AG08395 (cell line): Measurements from ENCODE around the gene PNRC2.
A peak's percentile ranks its signal among the peaks of the same experiment; 100 is the strongest.
"Not testable (repeated sequence)": the region's sequence is repeated elsewhere in the genome, so short reads cannot be mapped to it uniquely, and the experiment has no call there.

Experiments used
- DNase-seq: peaks from one replicate; pipeline ENCODE4 v3.0.0; 2012; ENCODE audit warnings: mixed read lengths, low spot score

The PNRC2 gene

DNA sequence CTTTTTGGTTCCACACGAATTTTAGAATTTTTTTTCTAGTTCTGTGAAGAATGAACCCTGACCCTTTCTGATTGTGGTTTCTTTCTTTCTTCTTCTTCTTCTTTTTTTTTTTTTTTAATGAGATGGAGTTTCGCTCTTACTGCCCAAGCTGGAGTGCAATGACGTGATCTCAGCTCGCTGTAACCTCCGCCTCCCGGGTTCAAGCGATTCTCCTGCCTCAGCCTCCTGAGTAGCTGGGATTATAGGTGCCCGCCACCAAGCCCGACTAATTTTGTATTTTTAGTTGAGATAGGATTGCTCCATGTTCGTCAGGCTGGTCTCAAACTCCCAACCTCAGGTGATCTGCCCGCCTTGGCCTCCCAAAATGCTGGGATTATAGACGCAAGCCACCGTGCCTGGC is 32.4 kb downstream of the PNRC2 start:
- DNase-seq: not testable (repeated sequence)

DNA sequence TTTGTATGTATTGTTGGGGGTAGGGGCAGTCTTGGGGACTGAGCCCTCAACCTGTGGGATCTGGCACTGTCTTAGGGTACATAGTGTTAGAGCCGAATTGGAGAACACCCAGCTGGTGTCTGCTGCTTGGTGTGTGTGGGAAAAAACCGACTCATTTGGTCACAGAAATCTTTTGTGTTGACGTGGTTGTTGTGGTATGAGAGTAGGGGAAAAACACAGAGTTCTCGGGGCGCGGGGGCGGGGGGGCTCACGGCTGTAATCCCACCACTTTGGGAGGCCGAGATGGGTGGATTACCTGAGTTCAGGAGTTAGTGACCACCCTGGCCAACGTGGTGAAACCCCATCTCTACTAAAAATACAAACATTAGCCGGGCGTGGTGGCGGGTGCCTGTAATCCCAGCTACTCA is 35.8 kb downstream of the PNRC2 start:
- no peak for DNase-seq

DNA sequence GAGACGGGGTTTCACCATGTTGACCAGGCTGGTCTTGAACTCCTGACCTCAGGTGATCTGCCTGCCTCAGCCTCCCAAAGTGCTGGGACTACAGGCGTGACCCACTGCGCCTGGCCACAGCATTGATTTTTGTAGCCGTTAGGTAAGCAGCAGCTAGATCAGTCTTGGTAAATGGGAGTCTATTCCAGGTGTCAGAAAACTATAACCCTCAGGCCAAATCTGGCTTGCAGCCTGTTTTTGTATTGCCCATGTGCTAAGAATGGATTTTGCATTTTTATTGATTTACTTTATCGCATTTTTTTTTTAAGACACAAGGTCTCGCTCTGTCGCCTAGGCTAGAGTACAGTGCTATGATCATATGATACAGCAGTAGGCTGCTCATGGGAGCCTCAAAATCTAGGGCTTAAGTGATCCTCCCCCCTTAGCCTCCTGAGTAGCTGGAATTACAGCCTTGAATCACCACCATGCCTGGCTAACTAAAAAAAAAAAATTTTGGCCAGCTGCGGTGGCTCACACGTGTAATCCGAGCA is 37.1 kb downstream of the PNRC2 start:
- no peak for DNase-seq

- DNase-seq: no peak
Observed at GRCh38 chr1:23997812-23998211, 38.2 kb downstream of the PNRC2 start.

- DNase-seq: no peak
Observed at GRCh38 chr1:23999156-23999671, 39.6 kb downstream of the PNRC2 start.

DNA sequence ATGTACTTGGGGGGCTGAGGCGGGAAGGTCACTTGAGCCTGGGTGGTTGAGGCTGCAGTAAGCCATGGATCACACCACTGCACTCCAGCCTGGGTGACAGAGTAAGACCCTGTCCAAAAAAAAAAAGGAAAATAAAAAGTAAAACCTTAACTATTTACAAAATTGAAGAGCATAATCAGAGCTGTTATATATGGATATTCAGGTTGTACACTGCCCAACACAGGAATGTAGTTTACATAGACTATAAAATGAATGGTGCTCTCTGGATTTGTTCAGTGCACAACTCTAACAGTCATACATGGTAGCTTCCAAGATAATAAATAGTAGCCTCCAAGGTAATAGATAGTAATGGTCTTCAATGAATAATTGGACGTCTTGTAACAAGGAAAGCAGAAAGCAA is 43.1 kb downstream of the PNRC2 start:
- no peak for DNase-seq

GRCh38 chr1:24003331-24003972 is 43.8 kb downstream of the PNRC2 start:
- DNase-seq: peak; percentile 67

GRCh38 chr1:24004132-24004531 is 44.5 kb downstream of the PNRC2 start:
- DNase-seq: no peak

DNA sequence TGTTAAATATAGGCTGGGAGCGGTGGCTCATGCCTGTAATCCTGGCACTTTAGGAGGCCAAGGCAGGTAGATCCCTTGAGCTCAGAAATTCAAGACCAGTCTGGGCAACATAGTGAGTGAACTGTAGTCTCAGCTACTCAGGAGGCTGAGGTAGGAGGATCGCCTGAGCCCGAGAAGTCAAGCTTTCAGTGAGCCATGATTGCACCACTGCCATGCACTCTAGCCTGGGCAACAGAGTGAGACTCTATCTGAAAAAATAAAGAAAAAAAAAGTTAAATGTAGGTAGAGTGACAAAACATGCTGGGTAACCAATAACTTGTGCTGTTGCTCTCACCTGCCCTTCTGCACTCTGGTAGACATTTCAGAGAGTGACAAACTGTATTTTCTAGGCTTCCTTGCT is 45.5 kb downstream of the PNRC2 start:
- DNase-seq: no peak

DNA sequence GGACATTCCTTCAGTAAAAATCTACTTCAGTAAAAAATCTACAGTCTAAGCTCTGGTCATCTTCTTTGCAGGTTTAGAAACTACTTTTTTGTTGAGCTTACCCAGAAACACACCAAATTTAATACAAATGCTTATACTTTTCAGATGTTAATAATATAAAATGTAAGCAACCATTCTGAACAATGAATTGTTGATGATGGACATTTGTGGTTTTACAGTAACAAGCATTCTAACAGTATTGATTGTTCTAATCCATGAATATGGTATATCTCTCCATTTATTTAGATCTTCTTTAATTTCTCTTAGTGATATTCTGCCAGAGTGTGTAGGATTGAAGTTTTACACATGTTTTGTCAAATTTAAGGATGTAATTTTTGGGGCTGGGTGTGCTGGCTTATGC is 47.5 kb downstream of the PNRC2 start:
- DNase-seq: no peak

GRCh38 chr1:24008574-24009184 is 49.1 kb downstream of the PNRC2 start:
- DNase-seq: peak; percentile 27

DNA sequence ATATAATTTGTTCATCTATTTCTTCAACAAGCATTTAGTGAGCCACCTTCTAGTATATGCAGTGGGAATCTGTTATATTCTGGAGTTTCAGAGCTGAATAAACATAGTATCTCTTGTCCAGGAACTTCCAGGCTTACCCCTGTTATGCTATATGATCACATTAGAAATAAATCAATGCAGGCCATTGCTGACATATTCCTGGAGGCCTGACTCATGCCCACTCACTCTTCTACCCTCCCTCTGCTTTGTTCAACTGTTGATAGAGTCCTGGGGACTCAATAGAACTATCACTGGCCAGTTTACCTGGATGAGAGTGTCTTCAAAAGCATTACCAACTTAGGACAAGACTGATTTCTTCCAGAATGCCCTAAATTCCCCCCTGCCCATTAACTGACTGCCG is 49.8 kb downstream of the PNRC2 start:
- peak; percentile 43 for DNase-seq

- DNase-seq: no peak
Observed at GRCh38 chr1:24010650-24011049, 51.0 kb downstream of the PNRC2 start.

GRCh38 chr1:24012878-24013277 is 53.2 kb downstream of the PNRC2 start:
- not testable (repeated sequence) for DNase-seq
